H1 (cell line): ENCODE results near the gene CELF1. TPM values are rescaled to one million over a fixed set of nuclear protein-coding genes. Genes with fewer than 3 reads are reported as not detected.

Source experiments
- CTCF ChIA-PET: fragments of 300-600 bp; sonication (Branson Sonifier 250); formaldehyde crosslinking; loops from one replicate; lab custom pipeline; 2021; ENCODE audit not compliant: partially characterized antibody; lab: Charles Lee
- POLR2A ChIA-PET: fragments of 300-600 bp; sonication (Branson Sonifier 250); formaldehyde crosslinking; loops from one replicate; lab custom pipeline; 2021; ENCODE audit warnings: inconsistent platforms; ENCODE audit not compliant: partially characterized antibody; lab: Charles Lee
- DNase-seq, 2 experiments: peaks; one replicate each; pipeline versions ENCODE4 v3.0.0 to v3.0.0-alpha.2; 2010 to 2022; ENCODE audit warnings: low spot score in 2 of 2, low read depth in 1 of 2, mixed read lengths in 1 of 2
- FAIRE-seq: peaks from 2 replicates; lab custom pipeline; 2011; peaks lifted over from hg19 to GRCh38; lab: Jason Lieb, UNC
- H2AFZ ChIP-seq: 2 replicates; pipeline ENCODE4 v1.8.1; 2012; ENCODE audit warnings: low read length, inconsistent platforms
- H2AK5ac ChIP-seq: 2 replicates; pipeline ENCODE4 v1.6.1; 2013; ENCODE audit warnings: low read depth, low read length
- H2BK120ac ChIP-seq: replicated peaks from 2 replicates; pipeline ENCODE3; 2013; ENCODE audit warnings: low read depth, low read length, inconsistent platforms
- H2BK12ac ChIP-seq: 2 replicates; pipeline ENCODE4 v1.6.1; 2013; ENCODE audit warnings: low read depth, low read length
- H2BK15ac ChIP-seq: 2 replicates; pipeline ENCODE4 v1.6.1; 2013; ENCODE audit warnings: low read length
- H2BK20ac ChIP-seq: 2 replicates; pipeline ENCODE4 v1.6.1; 2013; ENCODE audit warnings: low read length
- H2BK5ac ChIP-seq: 2 replicates; pipeline ENCODE4 v1.6.1; 2013; ENCODE audit warnings: low read depth, low read length
- H3K14ac ChIP-seq: 2 replicates; pipeline ENCODE4 v1.6.1; 2013; ENCODE audit warnings: inconsistent platforms; ENCODE audit not compliant: insufficient read length
- H3K18ac ChIP-seq: 2 replicates; pipeline ENCODE4 v1.6.1; 2013; ENCODE audit warnings: low read length; ENCODE audit errors: extremely low read depth
- H3K23ac ChIP-seq: 2 replicates; pipeline ENCODE4 v1.6.1; 2013; ENCODE audit warnings: inconsistent platforms; ENCODE audit not compliant: insufficient read length
- H3K23me2 ChIP-seq: 2 replicates; pipeline ENCODE4 v1.6.1; 2013; ENCODE audit warnings: low read depth, low read length
- H3K27ac ChIP-seq: 2 replicates; pipeline ENCODE4 v1.6.1; 2011; ENCODE audit warnings: low read depth, low read length, inconsistent platforms
- H3K27me3 ChIP-seq, 4 experiments: replicated peaks in 1 of 4; 1 replicate in 1 of 4; 2 replicates in 3 of 4; pipeline versions ENCODE4 v1.6.1 to v1.8.1; 2011 to 2013; ENCODE audit warnings: low read length in 3 of 4, mild to moderate bottlenecking in 3 of 4, inconsistent platforms in 2 of 4, mixed read lengths in 2 of 4, moderate library complexity in 1 of 4; ENCODE audit not compliant: control insufficient read depth in 3 of 4, insufficient read depth in 3 of 4; ENCODE audit errors: extremely low read depth in 1 of 4
- H3K36me3 ChIP-seq, 4 experiments: 2 replicates each; pipeline versions ENCODE4 v1.6.1 to v1.8.1; 2011 to 2013; ENCODE audit warnings: mild to moderate bottlenecking in 4 of 4, low read length in 3 of 4, moderate library complexity in 2 of 4, control low read depth in 1 of 4, inconsistent platforms in 1 of 4; ENCODE audit not compliant: insufficient read depth in 4 of 4, control insufficient read depth in 2 of 4
- H3K4ac ChIP-seq: replicated peaks from 2 replicates; pipeline ENCODE3; 2013; ENCODE audit warnings: low read length, low read depth, mixed read lengths, inconsistent platforms; ENCODE audit not compliant: insufficient read length
- H3K4me1 ChIP-seq, 4 experiments: replicated peaks in 1 of 4; 1 replicate in 1 of 4; 2 replicates in 3 of 4; pipeline versions ENCODE4 v1.6.1 to v1.8.1; 2011 to 2013; ENCODE audit warnings: low read length in 3 of 4, inconsistent platforms in 2 of 4, mixed read lengths in 1 of 4; ENCODE audit not compliant: insufficient read depth in 4 of 4, control insufficient read depth in 3 of 4
- H3K4me2 ChIP-seq, 2 experiments: 2 replicates each; pipeline versions ENCODE4 v1.6.1 to v1.8.1; 2011 to 2013; ENCODE audit warnings: low read depth in 2 of 2, low read length in 2 of 2, control low read depth in 1 of 2, inconsistent platforms in 1 of 2, mild to moderate bottlenecking in 1 of 2; ENCODE audit not compliant: insufficient read depth in 1 of 2
- H3K4me3 ChIP-seq, 4 experiments: fragments of 200-600, 300-600 bp in 1 of 4; sonication (generic), shearing (Covaris generic), sonication (Bioruptor Twin) in 1 of 4; 2 replicates each; pipeline versions ENCODE4 v1.5.1 to v1.8.1; 2011 to 2016; ENCODE audit warnings: low read length in 4 of 4, low read depth in 3 of 4, control low read depth in 2 of 4, inconsistent platforms in 2 of 4, mild to moderate bottlenecking in 2 of 4, mixed read lengths in 1 of 4, moderate library complexity in 1 of 4; ENCODE audit not compliant: insufficient read depth in 2 of 4; ENCODE audit errors: extremely low read depth in 1 of 4
- H3K56ac ChIP-seq: replicated peaks from 2 replicates; pipeline ENCODE3; 2013; ENCODE audit warnings: low read depth, mild to moderate bottlenecking, mixed read lengths, low read length, inconsistent platforms; ENCODE audit not compliant: insufficient read length
- H3K79me1 ChIP-seq: 2 replicates; pipeline ENCODE4 v1.6.1; 2013; ENCODE audit warnings: low read depth, low read length, control low read depth
- H3K79me2 ChIP-seq, 2 experiments: 2 replicates each; pipeline versions ENCODE4 v1.6.1 to v1.8.1; 2012 to 2013; ENCODE audit warnings: low read length in 2 of 2, mild to moderate bottlenecking in 2 of 2, inconsistent platforms in 1 of 2; ENCODE audit not compliant: insufficient read depth in 2 of 2, control insufficient read depth in 1 of 2
- H3K9ac ChIP-seq, 4 experiments: replicated peaks in 1 of 4; 1 replicate in 1 of 4; 2 replicates in 3 of 4; pipeline versions ENCODE4 v1.6.1 to v1.8.1; 2011 to 2013; ENCODE audit warnings: low read depth in 3 of 4, low read length in 3 of 4, control low read depth in 2 of 4, mild to moderate bottlenecking in 2 of 4, moderate library complexity in 2 of 4, inconsistent platforms in 1 of 4; ENCODE audit errors: extremely low read depth in 1 of 4
- H3K9me3 ChIP-seq, 2 experiments: 2 replicates each; pipeline versions ENCODE4 v1.6.1 to v1.8.1; 2012 to 2013; ENCODE audit warnings: mild to moderate bottlenecking in 2 of 2, moderate library complexity in 2 of 2, control low read depth in 1 of 2, inconsistent platforms in 1 of 2, low read depth in 1 of 2, low read length in 1 of 2, mixed read lengths in 1 of 2; ENCODE audit not compliant: insufficient read depth in 2 of 2
- H4K20me1 ChIP-seq, 2 experiments: replicated peaks in 1 of 2; 2 replicates each; pipeline versions ENCODE3 to v1.8.1; 2011 to 2013; ENCODE audit warnings: inconsistent platforms in 2 of 2, low read length in 2 of 2, mild to moderate bottlenecking in 1 of 2; ENCODE audit not compliant: insufficient read depth in 2 of 2, control insufficient read depth in 1 of 2
- H4K5ac ChIP-seq: 2 replicates; pipeline ENCODE4 v1.6.1; 2013; ENCODE audit warnings: low read length, low read depth, mixed read lengths, inconsistent platforms; ENCODE audit not compliant: insufficient read length
- H4K8ac ChIP-seq: 2 replicates; pipeline ENCODE4 v1.8.0; 2013; ENCODE audit warnings: mild to moderate bottlenecking, moderate library complexity, low read length, inconsistent platforms; ENCODE audit not compliant: insufficient read depth; ENCODE audit errors: extremely low read depth
- H4K91ac ChIP-seq: replicated peaks from 2 replicates; pipeline ENCODE3; 2013; ENCODE audit warnings: low read length, mixed read lengths, inconsistent platforms; ENCODE audit not compliant: insufficient read length
- CBX8 ChIP-seq: fragments of 300-800, 300-1000 bp; sonication (generic); IDR thresholded peaks from 2 replicates; pipeline ENCODE4 v1.7.1; 2016; ENCODE audit warnings: low read depth, low read length, borderline replicate concordance
- EGR1 ChIP-seq: IDR thresholded peaks from 2 replicates; pipeline ENCODE4 v1.6.1; 2011; ENCODE audit warnings: low read depth, low read length, borderline replicate concordance
- EZH2 ChIP-seq: fragments of 200-600 bp; sonication (generic); IDR thresholded peaks from 2 replicates; pipeline ENCODE4 v1.7.1; 2012; ENCODE audit warnings: low read depth, mild to moderate bottlenecking, moderate library complexity, low read length, inconsistent platforms; ENCODE audit not compliant: severe bottlenecking
- PHF8 ChIP-seq: fragments of 200-600 bp; sonication (generic); conservative IDR thresholded peaks from 2 replicates; pipeline ENCODE4 v1.7.1; 2012; ENCODE audit warnings: low read depth, mild to moderate bottlenecking, inconsistent platforms, low read length, moderate library complexity
- TAF1 ChIP-seq: IDR thresholded peaks from 2 replicates; pipeline ENCODE4 v1.6.1; 2011; ENCODE audit warnings: mild to moderate bottlenecking, low read depth, low read length
- YY1 ChIP-seq: IDR thresholded peaks from 2 replicates; pipeline ENCODE4 v1.6.1; 2011; ENCODE audit warnings: low read depth, mild to moderate bottlenecking, low read length
- WGBS, 2 experiments: shearing (Covaris generic) in 1 of 2; methylation state at CpG; one replicate each; pipeline versions ENCODE4 v1.1.6 to v1.1.7; 2013 to 2015; ENCODE audit warnings: low lambda C conversion rate in 2 of 2, mixed read lengths in 2 of 2, inconsistent platforms in 1 of 2, low coverage in 1 of 2, missing lambda C conversion rate in 1 of 2; ENCODE audit not compliant: insufficient replicate concordance in 2 of 2, insufficient coverage in 1 of 2, insufficient read length in 1 of 2; ENCODE audit errors: extremely low coverage in 1 of 2, missing lambda C conversion rate in 1 of 2; 5-methylcytosine and 5-hydroxymethylcytosine counted together
- polyA plus RNA-seq, 7 experiments: library from polyadenylated mRNA; depleted of rRNA in 3 of 7; stranded (reverse) in 5 of 7; unstranded in 2 of 7; fragments of >200 nt in 5 of 7; fragments of 200-250 nt in 2 of 7; gene quantifications; 1 replicate in 5 of 7; 2 replicates in 1 of 7; 4 replicates in 1 of 7; pipeline versions ENCODE4 v1.2.1 to v1.2.3, GENCODE V29; 2011 to 2013; ENCODE audit warnings: missing spikeins in 2 of 7, mixed read lengths in 2 of 7
- total RNA-seq: library from RNA; stranded (reverse); fragmentation: NEBNext Ultra II Directional; extraction: Animal tissue kit (Norgen Biotek cat#: 25700); gene quantifications from 2 replicates; pipeline ENCODE4 v1.2.1, GENCODE V29; 2021

The CELF1 gene
- total and polyA plus RNA-seq, 2 of the 8 experiments (the other 6 are each of a cell fraction or from before 2014, with no cell fraction given), result 131 to 197 TPM

DNA sequence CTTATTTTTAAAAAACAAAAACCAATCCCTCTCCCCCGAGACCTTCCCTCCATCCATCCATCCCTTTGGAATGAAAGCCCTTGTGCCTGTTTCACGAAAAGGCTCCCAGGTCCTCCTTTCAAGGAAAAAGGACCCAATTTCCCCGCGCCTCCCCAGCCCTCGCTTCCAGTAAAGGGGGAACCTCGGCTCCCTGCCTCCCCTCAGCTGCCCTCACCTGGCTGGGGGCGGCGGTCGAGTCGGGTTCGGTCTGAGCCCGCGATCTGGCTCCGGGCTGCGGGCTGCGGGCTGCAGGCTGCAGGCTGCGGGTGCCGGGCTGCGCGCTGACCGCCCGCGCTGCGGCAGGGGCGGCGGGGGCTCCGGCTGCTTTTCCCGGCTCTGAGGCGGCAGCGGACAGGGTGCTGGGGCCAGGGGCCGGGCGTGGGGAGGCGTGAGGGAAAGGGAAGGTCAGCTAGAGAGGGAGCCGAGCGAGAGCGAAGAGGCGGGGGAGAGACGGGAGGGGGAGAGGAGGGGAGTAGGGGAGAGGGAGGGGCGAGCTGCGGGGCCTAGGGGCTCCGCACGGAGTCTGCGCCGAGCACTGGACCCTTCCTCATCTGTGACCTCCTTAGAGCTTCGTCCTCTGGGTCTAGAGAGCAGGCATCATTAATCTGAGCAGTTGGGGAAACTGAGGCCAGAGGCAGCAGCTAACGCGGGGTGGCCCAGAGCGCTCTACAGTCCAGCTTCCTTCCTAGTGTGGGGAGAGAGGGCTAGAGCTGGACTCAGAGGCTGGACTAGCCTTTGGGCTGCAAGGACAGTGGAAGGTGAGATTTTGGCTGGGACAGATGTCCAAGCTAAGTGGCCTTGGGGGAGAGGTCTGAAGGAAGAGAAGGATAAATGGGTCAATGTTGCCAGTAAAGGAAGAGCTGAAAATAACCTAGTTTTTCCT lies 41.3 kb upstream of the CELF1 start, which contains the start of gene C1QTNF4:
Gene C1QTNF4 (minus strand): TSS at position 478 of the 922 bp plus-strand sequence. CDS start 3,601 bp downstream, outside the sequence.
- no peaks in the 10 kb centered on the region for H3K79me1 ChIP-seq
- peak within 1 kb of the TSS; percentile 49 to 94 (median 63) for H3K4me3 ChIP-seq
- ChIA-PET CTCF (interaction anchor here (0.5 to 2.6 kb wide), 4 partner anchors 17 to 122 kb away, joined by 3 to 9 read pairs (median 6); no protein-coding TSS in a partner anchor), POLR2A (interaction anchor here (0.6 to 5.1 kb wide), 16 partner anchors 8 to 187 kb away, joined by 3 to 42 read pairs (median 4); partner anchors contain the start of genes FAM180B, KBTBD4, NDUFS3 and PTPMT1)
- H3K23ac ChIP-seq, result no peak within 1 kb of the TSS
- no peak within 1 kb of the TSS for H3K27ac ChIP-seq
- peaks cover 3 to 8% (median 4%) of the 10 kb centered on the region in 4 experiments; a peak in 6 of 7 replicates for H3K4me1 ChIP-seq
- H2AK5ac ChIP-seq, result no peak within 1 kb of the TSS
- H3K23me2 ChIP-seq, result peaks cover 2% of the 10 kb centered on the region; the same call in 1 of the 2 replicates
- no peaks in the 10 kb centered on the region for H3K79me2 ChIP-seq
- no peaks in the 10 kb centered on the region for H3K9me3 ChIP-seq
- peak within 1 kb of the TSS; percentile 72 for H2AFZ ChIP-seq
- 0 out of 2 replicates have a peak within 1 kb of the TSS, but pooled peaks have one; percentile 9 for H2BK20ac ChIP-seq
- no peak for FAIRE-seq
- no peaks in the 10 kb centered on the region for H4K20me1 ChIP-seq
- H3K14ac ChIP-seq, result no peak within 1 kb of the TSS
- no peak within 1 kb of the TSS for H4K91ac ChIP-seq
- 5 to 100% methylated on average over 1 to 23 of the region's 48 CpGs for WGBS, 2 experiments
- peaks cover 0 to 32% (median 26%) of the 10 kb centered on the region in 4 experiments; a peak in 6 of 7 replicates for H3K27me3 ChIP-seq
- H3K4ac ChIP-seq, result peak within 1 kb of the TSS; percentile 24
- H2BK15ac ChIP-seq, result peak within 1 kb of the TSS; percentile 81; the same call in 1 of the 2 replicates
- no peak within 1 kb of the TSS for H3K56ac ChIP-seq
- no peak within 1 kb of the TSS for H2BK120ac ChIP-seq
- no peak within 1 kb of the TSS for H4K8ac ChIP-seq
- peak within 1 kb of the TSS; percentile 46; the same call in 1 of the 2 replicates for H2BK12ac ChIP-seq
- H4K5ac ChIP-seq, result no peak within 1 kb of the TSS
- DNase-seq, result peak in 1 of 2 experiments; percentile 77
- H3K18ac ChIP-seq, result peak within 1 kb of the TSS; percentile 25; the same call in 1 of the 2 replicates
- no peak within 1 kb of the TSS for H2BK5ac ChIP-seq
- H3K4me2 ChIP-seq, result peak within 1 kb of the TSS; percentile 66 to 69
- H3K36me3 ChIP-seq, result no peaks in the 10 kb centered on the region
- peak within 1 kb of the TSS in 1 of 4 experiments; percentile 8; a peak in 2 of 7 replicates for H3K9ac ChIP-seq
- TF ChIP-seq EGR1 (no peak), PHF8 (0 out of 2 replicates have a peak, but pooled peaks have one; percentile 19), YY1 (no peak), EZH2 (peak; percentile 52), CBX8 (no peak), TAF1 (no peak)
